ENCODE data around the gene PDLIM3. TPM values are rescaled to one million over a fixed set of nuclear protein-coding genes. Genes with fewer than 3 reads are reported as not detected.
A peak's percentile ranks its signal among the peaks of the same experiment; 100 is the strongest.
"Not testable (repeated sequence)": the region's sequence is repeated elsewhere in the genome, so short reads cannot be mapped to it uniquely, and the experiment has no call there.

The PDLIM3 gene
- total and polyA plus RNA-seq, 7 donors = 7.9 to 907 (median 568) TPM

- Histone ChIP-seq H3K27me3 (no peaks in the 10 kb centered on the region), H3K4me3 (no peak overlapping the region), H3K36me3 (peaks cover 0 to 54% (median 2%) of the 10 kb centered on the region in 4 donors), H3K9me3 (no peaks in the 10 kb centered on the region), H3K27ac (peak overlapping the region; percentile 21 to 66 (median 54)), H3K4me1 (peaks cover 0 to 18% (median 10%) of the 10 kb centered on the region in 4 donors)
- 65 to 86% methylated on average over 3 of the region's 3 CpGs for WGBS, 2 donors
- no peak for TF ChIP-seq CTCF (IDR thresholded peaks at IDR 0.05)
- TF ChIP-seq POLR2A (IDR thresholded peaks at IDR 0.05) = no peak
- no peak for TF ChIP-seq POLR2AphosphoS5 (IDR thresholded peaks at IDR 0.05)
- no peak for TF ChIP-seq EP300 (IDR thresholded peaks at IDR 0.05)
- no peak for DNase-seq
- intact Hi-C loops (cut with DNase I) = no loop called here
Measured at GRCh38 chr4:185512516-185512915, 22.8 kb downstream of the PDLIM3 start.

- H3K27me3 ChIP-seq; DNase-seq; H3K4me3 ChIP-seq; H3K9me3 ChIP-seq; intact Hi-C loops (cut with DNase I): not testable (repeated sequence)
- Histone ChIP-seq H3K27ac (peak overlapping the region in 2 of 4 donors; percentile 27 to 66), H3K4me1 (peaks cover 0 to 18% (median 10%) of the 10 kb centered on the region in 4 donors), H3K36me3 (peaks cover 0 to 47% (median 3%) of the 10 kb centered on the region in 4 donors)
- 71 to 76% methylated on average over 2 of the region's 2 CpGs for WGBS, 2 donors
Measured at GRCh38 chr4:185511243-185511642, 24.1 kb downstream of the PDLIM3 start.

GRCh38 chr4:185510806-185511205 lies 24.5 kb downstream of the PDLIM3 start:
- Histone ChIP-seq H3K4me3 (no peak overlapping the region), H3K36me3 (peaks cover 0 to 47% (median 5%) of the 10 kb centered on the region in 4 donors), H3K9me3 (no peaks in the 10 kb centered on the region), H3K27ac (peak overlapping the region in 2 of 4 donors; percentile 27 to 66), H3K27me3 (no peaks in the 10 kb centered on the region), H3K4me1 (peaks cover 0 to 18% (median 10%) of the 10 kb centered on the region in 4 donors)
- TF ChIP-seq POLR2AphosphoS5 (IDR thresholded peaks at IDR 0.05) (no peak), EP300 (IDR thresholded peaks at IDR 0.05) (no peak), POLR2A (IDR thresholded peaks at IDR 0.05) (no peak), CTCF (IDR thresholded peaks at IDR 0.05) (no peak)
- intact Hi-C loops (cut with DNase I) = no loop called here
- 87 to 90% methylated on average over 5 of the region's 5 CpGs for WGBS, 2 donors
- no peak for DNase-seq

- H3K4me1 ChIP-seq = peaks cover 0 to 23% (median 13%) of the 10 kb centered on the region in 4 donors
- no peak for TF ChIP-seq EP300 (IDR thresholded peaks at IDR 0.05)
- no peak for TF ChIP-seq POLR2A (IDR thresholded peaks at IDR 0.05)
- TF ChIP-seq CTCF (IDR thresholded peaks at IDR 0.05) = no peak
- TF ChIP-seq POLR2AphosphoS5 (IDR thresholded peaks at IDR 0.05) = no peak
- peak overlapping the region in 3 of 4 donors; percentile 22 to 50 (median 38) for H3K27ac ChIP-seq
Measured at GRCh38 chr4:185508181-185508580, 27.1 kb downstream of the PDLIM3 start.

GRCh38 chr4:185506422-185506821 lies 28.9 kb downstream of the PDLIM3 start:
- Histone ChIP-seq H3K27me3 (no peaks in the 10 kb centered on the region), H3K9me3 (peaks cover 0 to 3% (median 0%) of the 10 kb centered on the region in 4 donors), H3K36me3 (peaks cover 10 to 33% (median 13%) of the 10 kb centered on the region in 4 donors), H3K4me1 (peaks cover 0 to 14% (median 7%) of the 10 kb centered on the region in 4 donors), H3K4me3 (no peak overlapping the region), H3K27ac (peak overlapping the region in 3 of 4 donors; percentile 71 to 84 (median 76))
- TF ChIP-seq EP300 (IDR thresholded peaks at IDR 0.05) (no peak), POLR2A (IDR thresholded peaks at IDR 0.05) (no peak), POLR2AphosphoS5 (IDR thresholded peaks at IDR 0.05) (no peak), CTCF (IDR thresholded peaks at IDR 0.05) (no peak)
- no peak for DNase-seq
- 93 to 96% methylated on average over 20 of the region's 20 CpGs for WGBS, 2 donors
- intact Hi-C loops (cut with DNase I) = no loop called here

More at GRCh38 chr4:185508181-185508580, 27.1 kb downstream of the PDLIM3 start:
- no peaks in the 10 kb centered on the region for H3K27me3 ChIP-seq
- intact Hi-C loops (cut with DNase I) = no loop called here
- no peaks in the 10 kb centered on the region for H3K9me3 ChIP-seq
- no peak overlapping the region for H3K4me3 ChIP-seq
- WGBS, 2 donors = 54 to 69% methylated on average over 4 of the region's 4 CpGs
- DNase-seq = no peak
- peaks cover 2 to 34% (median 5%) of the 10 kb centered on the region in 4 donors for H3K36me3 ChIP-seq
